ENCODE data around the gene ARHGEF9.

GRCh38 chrX:63657821-63658220 is 127.2 kb downstream of the ARHGEF9 start:
- TF ChIP-seq CTCF (IDR thresholded peaks at IDR 0.05) = no peak
- no peak for TF ChIP-seq POLR2A (IDR thresholded peaks at IDR 0.05)
